A549 (cell line): ENCODE measurements around the gene S100A12.

Experiments used
- CTCF ChIP-seq: fragments of >200 bp; sonication (Bioruptor Twin); formaldehyde crosslinking; IDR thresholded peaks from 3 replicates; pipeline ENCODE4 v1.5.1; 2016
- ESRRA ChIP-seq: fragments of 150-350 bp; IDR thresholded peaks from 2 replicates; pipeline ENCODE4 v1.6.1; 2014; ENCODE audit warnings: mild to moderate bottlenecking, low read length, borderline replicate concordance
- JUN ChIP-seq, 2 experiments: fragments of >200 bp; sonication (Bioruptor Twin); formaldehyde crosslinking; IDR thresholded peaks; 2 replicates in 1 of 2; 3 replicates in 1 of 2; pipeline ENCODE4 v1.6.1; 2016 to 2017

GRCh38 chr1:153389401-153389800, 14.0 kb upstream of the S100A12 start:
- TF ChIP-seq ESRRA (no peak), JUN (IDR thresholded peaks at IDR 0.05) (no peak), CTCF (no peak)
